Adipocyte (in vitro differentiated cells): ENCODE results near the gene SLC5A1.
"Not testable (repeated sequence)": the region's sequence is repeated elsewhere in the genome, so short reads cannot be mapped to it uniquely, and the experiment has no call there.

ENCODE experiments used
- DNase-seq: peaks from one replicate; pipeline ENCODE4 v3.0.0-alpha.2; 2015; ENCODE audit warnings: low read depth
- H3K27me3 ChIP-seq: replicated peaks from 2 replicates; pipeline ENCODE4 v1.7.0; 2013; ENCODE audit warnings: mild to moderate bottlenecking, low read length, moderate library complexity; ENCODE audit not compliant: control insufficient read depth, insufficient read depth
- H3K36me3 ChIP-seq: 2 replicates; pipeline ENCODE4 v1.7.0; 2013; ENCODE audit warnings: low read length, mild to moderate bottlenecking, moderate library complexity; ENCODE audit not compliant: control insufficient read depth, insufficient read depth, severe bottlenecking
- H3K4me1 ChIP-seq: 2 replicates; pipeline ENCODE4 v1.7.0; 2013; ENCODE audit warnings: mild to moderate bottlenecking, low read length, moderate library complexity; ENCODE audit not compliant: control insufficient read depth, insufficient read depth
- H3K4me3 ChIP-seq: 2 replicates; pipeline ENCODE4 v1.7.0; 2013; ENCODE audit warnings: mild to moderate bottlenecking, low read length, moderate library complexity
- H3K9ac ChIP-seq: 2 replicates; pipeline ENCODE4 v1.7.0; 2013; ENCODE audit warnings: mild to moderate bottlenecking, low read length, moderate library complexity
- H3K9me3 ChIP-seq: 2 replicates; pipeline ENCODE4 v1.7.0; 2013; ENCODE audit warnings: mild to moderate bottlenecking, low read length, moderate library complexity; ENCODE audit not compliant: control insufficient read depth

SLC5A1 gene

DNA sequence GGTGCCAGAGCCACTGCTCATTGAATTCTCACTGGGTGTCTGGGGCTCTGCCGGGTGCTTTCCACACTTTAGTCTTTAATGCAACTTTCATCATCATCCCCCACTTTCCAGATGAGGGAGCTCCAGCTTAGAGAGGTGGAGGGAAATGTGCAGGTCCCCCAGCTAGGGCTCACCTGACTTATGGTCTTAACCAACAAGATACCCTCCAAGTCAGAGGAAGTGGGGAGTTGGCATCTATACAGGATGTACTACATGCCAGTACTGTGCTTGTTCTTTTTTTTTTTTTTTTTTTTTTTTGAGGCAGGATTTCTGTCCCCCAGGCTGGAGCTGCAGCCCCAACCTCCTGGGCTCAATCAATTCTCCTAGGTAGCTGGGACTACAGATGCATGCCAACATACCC is 89.7 kb downstream of the SLC5A1 start:
- no peaks in the 10 kb centered on the region for H3K9me3 ChIP-seq
- no peak overlapping the region for H3K4me3 ChIP-seq
- no peaks in the 10 kb centered on the region for H3K4me1 ChIP-seq
- peaks cover 9% of the 10 kb centered on the region for H3K27me3 ChIP-seq
- no peaks in the 10 kb centered on the region for H3K36me3 ChIP-seq
- DNase-seq: no peak
- no peak overlapping the region for H3K9ac ChIP-seq

DNA sequence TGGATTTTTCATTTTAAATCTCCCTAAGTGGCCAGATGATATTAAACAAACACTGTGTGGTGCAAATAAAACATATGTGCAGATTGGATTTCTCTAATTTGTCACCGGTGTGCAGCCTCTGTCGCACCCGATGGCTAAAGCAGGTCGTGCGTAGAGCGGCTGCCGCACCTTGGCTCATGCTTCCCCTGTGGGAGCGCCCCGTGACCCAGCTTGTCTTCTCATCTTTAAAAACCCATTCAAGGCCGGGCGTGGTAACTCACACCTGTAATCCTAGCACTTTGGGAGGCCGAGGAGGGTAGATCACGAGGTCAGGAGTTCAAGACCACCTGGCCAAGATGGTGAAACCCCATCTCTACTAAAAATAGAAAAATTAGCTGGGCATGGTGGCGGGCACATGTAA is 91.7 kb downstream of the SLC5A1 start:
- not testable (repeated sequence) for H3K27me3 ChIP-seq, H3K4me1 ChIP-seq, DNase-seq, H3K9me3 ChIP-seq, H3K9ac ChIP-seq, H3K4me3 ChIP-seq, H3K36me3 ChIP-seq

DNA sequence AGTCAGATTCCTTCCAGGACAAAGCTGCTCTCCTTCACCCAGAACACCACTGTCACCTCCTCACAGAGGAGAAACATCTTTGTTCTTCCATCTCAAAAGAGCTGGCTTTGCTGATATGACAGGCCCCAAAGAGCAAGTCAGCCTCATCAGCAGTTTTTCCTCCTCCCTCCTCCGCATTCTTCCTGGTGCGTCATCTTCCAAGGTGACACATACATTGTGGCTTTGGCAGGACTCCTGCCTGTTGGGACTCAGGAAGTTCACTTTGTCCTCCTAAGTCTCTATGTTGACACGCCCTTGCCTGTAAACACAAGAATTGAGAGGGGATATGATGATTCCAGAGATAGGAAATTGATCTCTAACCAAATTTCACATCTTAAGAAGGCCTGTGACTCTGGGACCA is 92.9 kb downstream of the SLC5A1 start:
- peak; percentile 25 for DNase-seq
- H3K27me3 ChIP-seq, H3K4me3 ChIP-seq, H3K9ac ChIP-seq, H3K4me1 ChIP-seq, H3K36me3 ChIP-seq, H3K9me3 ChIP-seq: not testable (repeated sequence)

DNA sequence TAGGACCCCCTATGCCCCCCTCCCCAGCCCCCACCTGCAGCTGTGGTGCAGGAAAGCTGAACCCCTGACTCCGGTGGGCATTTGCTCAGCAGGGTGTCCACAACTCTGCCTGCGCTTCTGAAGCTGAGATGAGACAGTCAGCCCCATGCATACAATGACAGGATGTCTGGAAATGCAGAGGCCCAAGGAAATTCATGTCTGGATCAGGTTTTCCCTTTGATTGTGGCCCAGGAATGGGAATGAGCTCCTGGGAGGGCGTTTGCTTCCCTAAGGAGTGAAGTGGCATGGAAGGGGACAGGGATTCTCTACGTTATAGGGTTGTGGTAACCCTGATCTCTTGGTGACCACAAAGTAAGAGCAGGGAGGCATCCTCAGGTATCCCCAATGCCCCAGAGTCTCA is 93.8 kb downstream of the SLC5A1 start:
- H3K4me1 ChIP-seq, H3K4me3 ChIP-seq, H3K36me3 ChIP-seq, H3K27me3 ChIP-seq, H3K9me3 ChIP-seq, DNase-seq, H3K9ac ChIP-seq: not testable (repeated sequence)

DNA sequence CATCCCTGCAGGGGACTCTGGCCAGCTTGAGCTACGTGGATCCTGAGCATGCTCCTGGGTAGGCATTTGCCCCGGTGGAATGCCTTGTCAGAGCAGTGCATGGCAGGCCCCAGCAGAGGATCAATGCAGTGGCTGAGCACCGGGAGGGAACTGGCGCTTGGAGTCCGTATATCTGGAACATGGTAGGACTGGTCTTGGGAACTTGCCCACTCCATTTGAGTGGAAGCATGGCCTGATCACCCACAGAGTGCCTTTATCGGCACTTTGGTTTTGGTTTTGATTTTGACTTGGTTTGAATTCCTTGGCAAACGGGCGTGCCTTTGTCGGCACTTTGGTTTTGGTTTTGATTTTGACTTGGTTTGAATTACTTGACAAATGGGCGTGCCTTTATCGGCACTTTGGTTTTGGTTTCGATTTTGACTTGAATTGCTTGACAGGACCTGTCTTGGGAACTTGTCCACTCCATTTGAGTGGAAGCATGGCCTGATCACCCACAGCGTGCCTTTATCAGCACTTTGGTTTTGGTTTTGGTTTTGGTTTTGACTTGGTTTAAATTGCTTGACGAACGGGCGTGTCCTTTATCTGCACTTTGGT is 94.8 kb downstream of the SLC5A1 start:
- H3K4me1 ChIP-seq, DNase-seq, H3K9ac ChIP-seq, H3K36me3 ChIP-seq, H3K9me3 ChIP-seq, H3K4me3 ChIP-seq: not testable (repeated sequence)
- H3K27me3 ChIP-seq: peaks cover 11% of the 10 kb centered on the region

DNA sequence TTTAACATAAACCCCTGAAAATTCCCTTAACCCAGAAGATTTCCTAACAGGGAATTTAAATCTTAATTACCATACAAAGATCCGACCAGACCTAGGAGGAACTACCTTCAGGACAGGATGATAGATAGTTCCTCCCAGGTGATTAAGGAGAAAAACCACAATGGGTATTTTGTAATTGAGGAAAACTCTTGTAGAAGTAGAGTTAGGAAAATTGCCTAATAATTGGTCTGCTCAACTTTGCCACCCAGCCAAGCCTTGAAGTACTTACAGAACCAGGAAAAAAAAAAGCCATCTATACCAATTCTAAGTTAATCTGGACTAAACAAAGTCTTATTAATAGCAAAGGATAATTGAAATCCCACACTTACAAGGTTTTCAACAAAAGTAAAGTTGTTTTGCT is 95.5 kb downstream of the SLC5A1 start:
- H3K27me3 ChIP-seq, H3K9ac ChIP-seq, H3K4me3 ChIP-seq, H3K9me3 ChIP-seq, H3K36me3 ChIP-seq, H3K4me1 ChIP-seq, DNase-seq: not testable (repeated sequence)

DNA sequence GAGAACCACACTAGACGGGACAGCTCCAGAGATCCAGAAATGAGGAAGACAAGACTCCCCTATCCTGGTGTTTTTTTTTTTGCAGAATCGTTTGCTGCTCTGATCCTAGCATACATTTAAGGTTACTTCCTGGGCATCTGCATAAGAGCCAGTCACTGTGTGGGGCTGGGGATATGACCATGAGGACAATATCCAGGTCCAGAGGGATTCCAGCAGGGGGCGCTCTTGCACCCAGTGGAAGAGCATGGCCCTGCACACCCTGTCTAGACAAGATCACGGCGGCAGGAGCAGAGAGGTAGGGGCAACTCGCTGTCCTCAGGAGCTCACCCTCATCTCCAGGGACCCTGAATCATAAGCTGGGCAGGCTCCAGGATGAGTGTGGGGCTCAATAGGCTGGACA is 97.6 kb downstream of the SLC5A1 start:
- H3K27me3 ChIP-seq: peaks cover 13% of the 10 kb centered on the region
- not testable (repeated sequence) for H3K4me1 ChIP-seq, H3K9ac ChIP-seq, H3K4me3 ChIP-seq, DNase-seq, H3K36me3 ChIP-seq, H3K9me3 ChIP-seq

DNA sequence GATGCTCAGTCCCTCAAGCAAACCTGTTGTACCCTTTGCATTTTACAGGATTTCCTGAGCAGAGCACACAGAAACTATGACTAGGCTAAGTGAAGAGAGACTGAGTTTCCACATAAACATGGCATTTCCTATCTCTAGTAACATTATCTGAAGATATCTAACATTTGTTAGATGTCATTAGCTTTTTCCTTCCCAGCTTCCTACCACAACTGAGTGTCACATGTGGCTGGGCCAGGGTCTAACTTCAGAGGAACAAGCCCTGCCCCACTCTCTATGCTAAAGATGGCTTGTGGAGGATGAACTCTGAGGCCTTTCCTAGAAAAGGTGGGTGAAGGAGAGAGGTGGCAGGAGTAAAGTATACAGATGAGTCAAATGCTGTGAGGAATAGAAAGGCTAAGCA is 99.5 kb downstream of the SLC5A1 start:
- DNase-seq: no peak
- H3K4me3 ChIP-seq: no peak overlapping the region
- peaks cover 13% of the 10 kb centered on the region for H3K27me3 ChIP-seq
- H3K9me3 ChIP-seq: no peaks in the 10 kb centered on the region
- no peaks in the 10 kb centered on the region for H3K4me1 ChIP-seq
- H3K36me3 ChIP-seq: no peaks in the 10 kb centered on the region
- H3K9ac ChIP-seq: no peak overlapping the region

DNA sequence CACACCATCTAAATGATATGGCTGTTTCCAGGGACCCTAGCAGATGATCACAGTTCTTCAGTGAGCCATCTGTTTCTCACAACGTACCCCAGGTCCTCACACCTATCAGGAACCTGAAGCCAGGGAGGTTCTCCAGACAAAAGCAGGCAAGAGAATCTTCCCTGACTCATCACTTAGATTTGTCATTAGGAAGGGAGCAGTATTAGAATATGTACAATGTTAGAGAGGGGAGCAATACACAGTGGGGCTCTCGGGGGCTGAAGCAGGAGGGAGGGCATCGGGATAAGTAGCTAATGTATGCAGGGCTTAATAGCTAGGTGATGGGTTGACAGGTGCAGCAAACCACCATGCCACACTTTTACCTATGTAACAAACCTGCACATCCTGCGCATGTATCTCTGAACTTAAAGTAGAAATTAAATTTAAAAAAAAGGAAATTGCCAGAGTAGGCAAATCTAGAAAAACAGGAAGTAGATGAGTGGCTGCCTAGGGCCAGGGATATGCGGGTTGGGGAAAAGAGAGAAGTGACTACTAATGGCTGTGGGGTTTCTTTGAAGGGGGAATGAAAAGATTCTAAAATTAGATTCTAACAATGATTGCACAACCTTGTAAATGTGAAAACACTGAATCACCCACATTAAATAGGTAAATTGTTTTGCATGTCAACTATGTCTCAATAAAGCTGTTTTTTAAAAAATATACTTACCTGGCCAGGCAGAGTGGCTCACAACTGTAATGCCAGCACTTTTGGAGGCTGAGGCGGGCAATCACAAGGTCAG is 101.6 kb downstream of the SLC5A1 start:
- H3K27me3 ChIP-seq: peaks cover 13% of the 10 kb centered on the region

DNA sequence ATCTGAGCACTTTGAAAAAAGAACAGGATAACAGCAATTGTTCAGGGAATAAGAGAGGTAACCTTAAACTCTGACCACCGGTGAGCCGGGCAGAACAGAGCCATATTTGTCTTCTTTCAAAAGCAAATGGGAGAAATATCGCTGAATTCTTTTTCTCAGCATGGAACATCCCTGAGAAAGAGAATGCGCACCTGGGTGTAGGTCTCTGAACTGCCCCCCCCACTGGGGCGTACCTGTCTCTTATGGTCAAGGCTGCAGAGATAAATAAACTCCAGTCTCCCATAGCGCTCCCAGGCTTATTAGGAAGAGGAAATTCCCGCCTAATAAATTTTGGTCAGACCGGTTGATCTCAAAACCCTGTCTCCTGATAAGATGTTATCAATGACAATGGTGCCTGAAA is 104.1 kb downstream of the SLC5A1 start:
- not testable (repeated sequence) for H3K36me3 ChIP-seq, H3K9me3 ChIP-seq, DNase-seq, H3K27me3 ChIP-seq, H3K4me3 ChIP-seq, H3K4me1 ChIP-seq, H3K9ac ChIP-seq

More for the DNA sequence above, 101.6 kb downstream of the SLC5A1 start:
- Histone ChIP-seq H3K9ac (no peak overlapping the region), H3K4me3 (no peak overlapping the region), H3K9me3 (no peaks in the 10 kb centered on the region), H3K36me3 (no peaks in the 10 kb centered on the region), H3K4me1 (no peaks in the 10 kb centered on the region)
- DNase-seq: no peak

DNA sequence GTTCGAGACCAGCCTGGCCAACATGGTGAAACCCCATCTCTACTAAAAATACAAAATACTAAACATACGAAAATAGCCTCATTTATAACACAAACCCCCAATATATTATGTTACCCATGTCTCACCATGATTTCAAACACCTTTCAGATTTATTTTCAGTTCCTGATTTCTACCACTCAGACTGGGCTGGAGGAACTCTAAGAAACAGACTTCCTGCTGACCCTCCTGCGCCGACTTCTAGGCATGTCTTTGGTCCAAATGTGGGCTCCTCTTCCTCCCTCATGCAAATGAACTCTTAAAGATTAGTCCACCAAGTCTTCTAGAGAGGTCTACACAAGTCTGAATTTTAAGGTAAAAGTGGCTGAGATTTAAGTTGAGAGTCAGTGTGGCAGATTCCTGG is 105.3 kb downstream of the SLC5A1 start:
- H3K4me1 ChIP-seq, H3K27me3 ChIP-seq, H3K9ac ChIP-seq, H3K36me3 ChIP-seq, H3K4me3 ChIP-seq, DNase-seq, H3K9me3 ChIP-seq: not testable (repeated sequence)

DNA sequence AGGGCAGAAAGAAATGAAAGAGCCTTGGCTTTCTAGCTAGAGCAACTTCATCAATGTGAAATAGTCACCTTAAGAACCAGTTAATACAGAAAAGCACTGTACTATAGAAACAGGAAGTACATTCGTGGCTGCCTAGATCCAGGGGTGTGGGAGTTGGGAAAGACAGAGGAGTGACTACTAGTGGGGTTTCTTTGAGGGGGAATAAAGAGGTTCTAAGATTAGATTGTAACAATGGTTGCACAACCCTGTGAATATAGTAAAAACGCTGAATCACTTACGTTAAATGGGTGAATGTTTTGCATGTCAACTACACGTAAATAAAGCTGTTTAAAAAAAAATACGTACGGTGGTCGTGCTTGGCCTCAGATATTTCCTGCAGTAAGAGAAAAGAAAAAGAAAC is 107.6 kb downstream of the SLC5A1 start:
- DNase-seq, H3K36me3 ChIP-seq, H3K4me3 ChIP-seq, H3K9me3 ChIP-seq, H3K27me3 ChIP-seq, H3K4me1 ChIP-seq, H3K9ac ChIP-seq: not testable (repeated sequence)
